SK-N-SH treated with all-trans-retinoic acid at 6 μM for 48 hours (cell line): ENCODE results near the gene IL1RL1.

ENCODE experiments used
- BACH2 ChIP-seq: fragments of 250-450 bp; sonication (Bioruptor Pico); IDR thresholded peaks from 2 replicates; pipeline ENCODE4 v1.9.0; 2021; ENCODE audit warnings: mild to moderate bottlenecking, borderline replicate concordance
- RARB ChIP-seq: fragments of 250-450 bp; sonication (Bioruptor Pico); IDR thresholded peaks from 2 replicates; pipeline ENCODE4 v1.8.0; 2021; ENCODE audit warnings: mild to moderate bottlenecking, moderate library complexity
- ZC3H10 ChIP-seq: fragments of 250-450 bp; sonication (Bioruptor Pico); IDR thresholded peaks from 2 replicates; pipeline ENCODE4 v1.5.1; 2021; ENCODE audit warnings: mild to moderate bottlenecking, moderate library complexity
- ZFP3 ChIP-seq: fragments of 250-450 bp; sonication (Bioruptor Pico); IDR thresholded peaks from 2 replicates; pipeline ENCODE4 v1.5.0; 2020; ENCODE audit warnings: mild to moderate bottlenecking, moderate library complexity
- TF ChIP-seq, protein P1 (sequence below): fragments of 250-450 bp; sonication (Bioruptor Pico); IDR thresholded peaks from 2 replicates; pipeline ENCODE4 v1.8.0; 2020; ENCODE audit warnings: mild to moderate bottlenecking, moderate library complexity, borderline replicate concordance
- TF ChIP-seq, protein P2 (sequence below): fragments of 250-450 bp; sonication (Bioruptor Pico); IDR thresholded peaks from 2 replicates; pipeline ENCODE4 v1.5.0; 2020; ENCODE audit warnings: mild to moderate bottlenecking, moderate library complexity
- TF ChIP-seq, protein P3 (sequence below): fragments of 250-450 bp; sonication (Bioruptor Pico); IDR thresholded peaks from 2 replicates; pipeline ENCODE4 v1.8.0; 2021; ENCODE audit warnings: low read depth, mild to moderate bottlenecking, moderate library complexity, borderline replicate concordance

DNA sequence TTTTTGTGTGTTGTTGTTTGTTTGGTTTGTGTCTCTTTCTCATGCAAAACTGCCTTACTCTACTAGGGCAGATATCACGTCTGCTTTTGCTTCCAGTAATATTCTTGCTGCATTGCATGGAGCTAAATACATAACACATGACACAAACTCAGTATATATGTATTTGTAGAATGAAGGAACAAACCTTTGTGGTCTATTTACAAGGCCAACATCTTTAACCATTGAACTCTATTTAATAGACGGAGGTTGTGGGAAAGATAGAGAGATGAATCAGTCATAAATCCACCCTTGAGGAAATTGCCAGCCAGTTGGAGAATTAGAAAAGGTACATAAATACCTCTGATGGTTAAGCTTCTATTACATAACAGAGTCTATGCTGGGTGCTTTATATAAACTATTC is 26.0 kb upstream of the IL1RL1 start:
- no peak for TF ChIP-seq RARB (CRISPR knock-in tag)
- TF ChIP-seq, protein P1, sequence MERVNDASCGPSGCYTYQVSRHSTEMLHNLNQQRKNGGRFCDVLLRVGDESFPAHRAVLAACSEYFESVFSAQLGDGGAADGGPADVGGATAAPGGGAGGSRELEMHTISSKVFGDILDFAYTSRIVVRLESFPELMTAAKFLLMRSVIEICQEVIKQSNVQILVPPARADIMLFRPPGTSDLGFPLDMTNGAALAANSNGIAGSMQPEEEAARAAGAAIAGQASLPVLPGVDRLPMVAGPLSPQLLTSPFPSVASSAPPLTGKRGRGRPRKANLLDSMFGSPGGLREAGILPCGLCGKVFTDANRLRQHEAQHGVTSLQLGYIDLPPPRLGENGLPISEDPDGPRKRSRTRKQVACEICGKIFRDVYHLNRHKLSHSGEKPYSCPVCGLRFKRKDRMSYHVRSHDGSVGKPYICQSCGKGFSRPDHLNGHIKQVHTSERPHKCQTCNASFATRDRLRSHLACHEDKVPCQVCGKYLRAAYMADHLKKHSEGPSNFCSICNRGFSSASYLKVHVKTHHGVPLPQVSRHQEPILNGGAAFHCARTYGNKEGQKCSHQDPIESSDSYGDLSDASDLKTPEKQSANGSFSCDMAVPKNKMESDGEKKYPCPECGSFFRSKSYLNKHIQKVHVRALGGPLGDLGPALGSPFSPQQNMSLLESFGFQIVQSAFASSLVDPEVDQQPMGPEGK = no peak
- TF ChIP-seq, protein P2, sequence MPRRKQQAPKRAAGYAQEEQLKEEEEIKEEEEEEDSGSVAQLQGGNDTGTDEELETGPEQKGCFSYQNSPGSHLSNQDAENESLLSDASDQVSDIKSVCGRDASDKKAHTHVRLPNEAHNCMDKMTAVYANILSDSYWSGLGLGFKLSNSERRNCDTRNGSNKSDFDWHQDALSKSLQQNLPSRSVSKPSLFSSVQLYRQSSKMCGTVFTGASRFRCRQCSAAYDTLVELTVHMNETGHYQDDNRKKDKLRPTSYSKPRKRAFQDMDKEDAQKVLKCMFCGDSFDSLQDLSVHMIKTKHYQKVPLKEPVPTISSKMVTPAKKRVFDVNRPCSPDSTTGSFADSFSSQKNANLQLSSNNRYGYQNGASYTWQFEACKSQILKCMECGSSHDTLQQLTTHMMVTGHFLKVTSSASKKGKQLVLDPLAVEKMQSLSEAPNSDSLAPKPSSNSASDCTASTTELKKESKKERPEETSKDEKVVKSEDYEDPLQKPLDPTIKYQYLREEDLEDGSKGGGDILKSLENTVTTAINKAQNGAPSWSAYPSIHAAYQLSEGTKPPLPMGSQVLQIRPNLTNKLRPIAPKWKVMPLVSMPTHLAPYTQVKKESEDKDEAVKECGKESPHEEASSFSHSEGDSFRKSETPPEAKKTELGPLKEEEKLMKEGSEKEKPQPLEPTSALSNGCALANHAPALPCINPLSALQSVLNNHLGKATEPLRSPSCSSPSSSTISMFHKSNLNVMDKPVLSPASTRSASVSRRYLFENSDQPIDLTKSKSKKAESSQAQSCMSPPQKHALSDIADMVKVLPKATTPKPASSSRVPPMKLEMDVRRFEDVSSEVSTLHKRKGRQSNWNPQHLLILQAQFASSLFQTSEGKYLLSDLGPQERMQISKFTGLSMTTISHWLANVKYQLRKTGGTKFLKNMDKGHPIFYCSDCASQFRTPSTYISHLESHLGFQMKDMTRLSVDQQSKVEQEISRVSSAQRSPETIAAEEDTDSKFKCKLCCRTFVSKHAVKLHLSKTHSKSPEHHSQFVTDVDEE (CRISPR knock-in tag) = no peak
- no peak for TF ChIP-seq ZC3H10 (CRISPR knock-in tag)
- no peak for TF ChIP-seq ZFP3 (CRISPR knock-in tag)
- TF ChIP-seq, protein P3, sequence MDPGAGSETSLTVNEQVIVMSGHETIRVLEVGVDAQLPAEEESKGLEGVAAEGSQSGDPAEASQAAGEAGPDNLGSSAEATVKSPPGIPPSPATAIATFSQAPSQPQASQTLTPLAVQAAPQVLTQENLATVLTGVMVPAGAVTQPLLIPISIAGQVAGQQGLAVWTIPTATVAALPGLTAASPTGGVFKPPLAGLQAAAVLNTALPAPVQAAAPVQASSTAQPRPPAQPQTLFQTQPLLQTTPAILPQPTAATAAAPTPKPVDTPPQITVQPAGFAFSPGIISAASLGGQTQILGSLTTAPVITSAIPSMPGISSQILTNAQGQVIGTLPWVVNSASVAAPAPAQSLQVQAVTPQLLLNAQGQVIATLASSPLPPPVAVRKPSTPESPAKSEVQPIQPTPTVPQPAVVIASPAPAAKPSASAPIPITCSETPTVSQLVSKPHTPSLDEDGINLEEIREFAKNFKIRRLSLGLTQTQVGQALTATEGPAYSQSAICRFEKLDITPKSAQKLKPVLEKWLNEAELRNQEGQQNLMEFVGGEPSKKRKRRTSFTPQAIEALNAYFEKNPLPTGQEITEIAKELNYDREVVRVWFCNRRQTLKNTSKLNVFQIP (CRISPR knock-in tag) = no peak
- no peak for TF ChIP-seq BACH2 (CRISPR knock-in tag)
